ENCODE results near the gene HTR6. TPM values are rescaled to one million over a fixed set of nuclear protein-coding genes. Genes with fewer than 3 reads are reported as not detected.

HTR6 gene
- total and polyA plus RNA-seq, 2 of the 4 experiments (the other 2 are of a cell fraction) = not detected

- TF ChIP-seq MAZ (IDR thresholded peaks at IDR 0.05; ENCODE audit: borderline replicate concordance, low read depth, low read length) (no peak), RCOR1 (IDR thresholded peaks at IDR 0.05; ENCODE audit: insufficient replicate concordance, low read length) (no peak)
These were observed at the start of gene HTR6 (continued) for GRCh38 chr1:19664453-19665185.

GRCh38 chr1:19615438-19615837, 49.2 kb upstream of the HTR6 start:
- ChIA-PET CTCF (no interaction called here), POLR2A (ENCODE audit: unreplicated experiment) (no interaction called here)
- dilution Hi-C loops (cut with HindIII; ENCODE audit: low sequenced_read_pairs, unreplicated experiment) = no loop called here
- H2AK5ac ChIP-seq (ENCODE audit: low read depth, low read length) = no peak overlapping the region
- H3K9me3 ChIP-seq (ENCODE audit: control insufficient read depth, insufficient read depth, low read length) = no peaks in the 10 kb centered on the region
- peaks cover 3% of the 10 kb centered on the region; the same call in 1 of the 2 replicates for H3K36me3 ChIP-seq (ENCODE audit: control insufficient read depth, insufficient read depth, low read length)
- H3K27me3 ChIP-seq (ENCODE audit: control insufficient read depth, insufficient read depth, low read length) = no peaks in the 10 kb centered on the region
- peaks cover 33% of the 10 kb centered on the region for H4K20me1 ChIP-seq (ENCODE audit: insufficient read depth, low read length)
- no peak overlapping the region for H2BK5ac ChIP-seq (ENCODE audit: low read depth, low read length, poor library complexity, severe bottlenecking)
- no peak overlapping the region for H3K23ac ChIP-seq (ENCODE audit: low read depth, low read length)
- H3K9ac ChIP-seq (ENCODE audit: low read depth, low read length) = no peak overlapping the region
- no peak overlapping the region for H3K14ac ChIP-seq (replicated peaks; ENCODE audit: low read depth, low read length)
- peaks cover 41 to 60% of the 10 kb centered on the region in 2 experiments for H3K79me1 ChIP-seq (ENCODE audit: low read depth in 1 of 2, low read length in 2 of 2)
- in situ Hi-C loops (cut with MboI; ENCODE audit: low sequenced_read_pairs) = no loop called here
- H3K56ac ChIP-seq (ENCODE audit: extremely low read depth, insufficient read depth, low read length) = no peak overlapping the region
- H3K9me1 ChIP-seq (ENCODE audit: insufficient read depth, low read length) = peaks cover 6% of the 10 kb centered on the region; the same call in 1 of the 2 replicates
- H3K4me1 ChIP-seq (ENCODE audit: control insufficient read depth, insufficient read depth, low read length) = peaks cover 17% of the 10 kb centered on the region
- BruUV-seq (replicated peaks) = no TSS peak
- H2BK15ac ChIP-seq (ENCODE audit: low read depth, low read length) = no peak overlapping the region
- H2AFZ ChIP-seq (replicated peaks; ENCODE audit: low read length, poor library complexity) = no peak overlapping the region
- H4K5ac ChIP-seq (ENCODE audit: low read depth, low read length) = no peak overlapping the region
- TF ChIP-seq RAD21 (IDR thresholded peaks at IDR 0.05; ENCODE audit: low read length) (no peak), SMC3 (IDR thresholded peaks at IDR 0.05; ENCODE audit: low read depth, low read length) (no peak), CTCF (conservative IDR thresholded peaks at IDR 0.05; ENCODE audit: low read depth, low read length) (no peak), RCOR1 (IDR thresholded peaks at IDR 0.05; ENCODE audit: insufficient replicate concordance, low read length) (no peak), MXI1 (IDR thresholded peaks at IDR 0.05; ENCODE audit: borderline replicate concordance, low read depth, low read length) (no peak), MAFK (IDR thresholded peaks at IDR 0.05; ENCODE audit: low read depth, low read length) (no peak), FOS (IDR thresholded peaks at IDR 0.05; ENCODE audit: low read depth, low read length) (no peak), ELK1 (IDR thresholded peaks at IDR 0.05; ENCODE audit: borderline replicate concordance, low read depth, low read length) (no peak), CEBPB (IDR thresholded peaks at IDR 0.05; ENCODE audit: low read depth, low read length) (no peak), CHD1 (IDR thresholded peaks at IDR 0.05; ENCODE audit: low read depth, low read length) (no peak), POLR2A (IDR thresholded peaks at IDR 0.05; ENCODE audit: low read depth, low read length) (no peak), NFE2L2 (IDR thresholded peaks at IDR 0.05; ENCODE audit: low read depth, low read length) (no peak)
- no peak overlapping the region for H4K8ac ChIP-seq (ENCODE audit: low read depth in 2 of 2, low read length in 2 of 2)
- WGBS, 2 experiments (ENCODE audit: extremely low coverage in 2 of 2, insufficient read length in 1 of 2) = no CpG with 5 or more reads among the region's 6 CpGs
- H3K18ac ChIP-seq (ENCODE audit: low read depth, low read length) = no peak overlapping the region
- no peak overlapping the region for H2AK9ac ChIP-seq (replicated peaks; ENCODE audit: low read depth, low read length, poor library complexity)
- no peak overlapping the region for H3K4me2 ChIP-seq (ENCODE audit: low read depth, low read length)
- DNase-seq (no peak), ATAC-seq (ENCODE audit: low read depth) (no peak)
- H3K4me3 ChIP-seq (ENCODE audit: insufficient read depth, low read depth, low read length) = no peak overlapping the region
- no peak overlapping the region for H2BK120ac ChIP-seq (ENCODE audit: low read depth, low read length)
- H3K4ac ChIP-seq (ENCODE audit: low read depth, low read length) = no peak overlapping the region
- H3K27ac ChIP-seq (ENCODE audit: insufficient read depth, low read length) = no peak overlapping the region
- H4K91ac ChIP-seq (ENCODE audit: insufficient read depth, low read depth, low read length) = no peak overlapping the region
- intact Hi-C loops (cut with micrococcal nuclease) = no loop called here
- no peak overlapping the region for H2BK20ac ChIP-seq (ENCODE audit: low read depth, low read length)
